WTC11 (cell line): ENCODE results near the gene COBLL1. TPM values are rescaled to one million over a fixed set of nuclear protein-coding genes. Genes with fewer than 3 reads are reported as not detected.

Source experiments
- ATAC-seq: fragments of 200-7000 bp; cut with Tn5 transposase; 2 replicates; pipeline ENCODE4 v1.10.0; 2021; ENCODE audit warnings: mild to moderate bottlenecking, moderate library complexity
- CTCF ChIA-PET: fragments of 300-600 bp; sonication (Branson Sonifier 250); formaldehyde crosslinking; loops from one replicate; lab custom pipeline; 2021; ENCODE audit warnings: antibody characterized with exemption; lab: Charles Lee
- POLR2A ChIA-PET: fragments of 350-600 bp; sonication (Branson Sonifier 250); formaldehyde crosslinking; loops from one replicate; lab custom pipeline; 2021; ENCODE audit warnings: antibody characterized with exemption; lab: Charles Lee
- DNase-seq: peaks from one replicate; pipeline ENCODE4 v3.0.0; 2021; ENCODE audit warnings: low spot score
- H3K27ac Mint-ChIP-seq: 2 replicates; pipeline ENCODE4 v1.8.0; 2021; ENCODE audit warnings: mixed read lengths
- H3K27me3 Mint-ChIP-seq: 2 replicates; pipeline ENCODE4 v1.8.0; 2021; ENCODE audit warnings: low read depth, mild to moderate bottlenecking, moderate library complexity, mixed read lengths
- H3K36me3 Mint-ChIP-seq: 2 replicates; pipeline ENCODE4 v1.8.0; 2021; ENCODE audit warnings: mixed read lengths
- H3K4me1 Mint-ChIP-seq: 2 replicates; pipeline ENCODE4 v1.8.0; 2022; ENCODE audit warnings: mixed read lengths
- H3K4me3 Mint-ChIP-seq: 2 replicates; pipeline ENCODE4 v1.8.0; 2021; ENCODE audit warnings: mild to moderate bottlenecking, moderate library complexity, mixed read lengths
- H3K9me3 Mint-ChIP-seq: 2 replicates; pipeline ENCODE4 v1.8.0; 2021; ENCODE audit warnings: mixed read lengths
- GABPB1 ChIP-seq: sonication (generic); formaldehyde crosslinking; IDR thresholded peaks from 2 replicates; pipeline ENCODE4 v1.8.1; 2023; ENCODE audit warnings: mild to moderate bottlenecking, missing genetic modification reagents
- HMGA2 ChIP-seq: fragments of 250-450 bp; sonication (Bioruptor Pico); IDR thresholded peaks from 2 replicates; pipeline ENCODE4 v1.4.0; 2021; ENCODE audit warnings: mild to moderate bottlenecking, moderate library complexity
- NFATC4 ChIP-seq: fragments of 250-450 bp; sonication (Bioruptor Pico); IDR thresholded peaks from 2 replicates; pipeline ENCODE4 v1.9.0; 2021; ENCODE audit warnings: mild to moderate bottlenecking
- NR2C2 ChIP-seq: sonication (generic); formaldehyde crosslinking; IDR thresholded peaks from 2 replicates; pipeline ENCODE4 v1.8.0; 2022; ENCODE audit warnings: mild to moderate bottlenecking, missing genetic modification reagents
- OVOL2 ChIP-seq: fragments of 250-450 bp; sonication (Bioruptor Pico); IDR thresholded peaks from 2 replicates; pipeline ENCODE4 v1.9.0; 2021; ENCODE audit warnings: mild to moderate bottlenecking, borderline replicate concordance
- SOX15 ChIP-seq: fragments of 250-450 bp; sonication (Bioruptor Pico); IDR thresholded peaks from 2 replicates; pipeline ENCODE4 v1.9.0; 2021; ENCODE audit warnings: mild to moderate bottlenecking
- TP53 ChIP-seq: sonication (generic); formaldehyde crosslinking; IDR thresholded peaks from 2 replicates; pipeline ENCODE4 v1.8.1; 2023; ENCODE audit warnings: mild to moderate bottlenecking, missing genetic modification reagents
- USF1 ChIP-seq: sonication (generic); formaldehyde crosslinking; IDR thresholded peaks from 2 replicates; pipeline ENCODE4 v1.8.0; 2022; ENCODE audit warnings: mild to moderate bottlenecking, missing genetic modification reagents
- ZNF138 ChIP-seq: sonication (generic); formaldehyde crosslinking; conservative IDR thresholded peaks from 2 replicates; pipeline ENCODE4 v1.8.1; 2022; ENCODE audit warnings: mild to moderate bottlenecking, moderate library complexity, missing genetic modification reagents
- ZNF263 ChIP-seq: sonication (generic); formaldehyde crosslinking; IDR thresholded peaks from 2 replicates; pipeline ENCODE4 v1.8.1; 2022; ENCODE audit warnings: low read depth, mild to moderate bottlenecking, moderate library complexity, missing genetic modification reagents
- ZNF532 ChIP-seq: fragments of 250-450 bp; sonication (Bioruptor Pico); IDR thresholded peaks from 2 replicates; pipeline ENCODE4 v1.9.0; 2021; ENCODE audit warnings: mild to moderate bottlenecking, borderline replicate concordance
- total RNA-seq: library from RNA; stranded (reverse); gene quantifications from 3 replicates; pipeline ENCODE4 v1.2.3, GENCODE V29; 2021
- TF ChIP-seq, protein P1 (sequence below): sonication (generic); formaldehyde crosslinking; IDR thresholded peaks from 2 replicates; pipeline ENCODE4 v1.8.1; 2023; ENCODE audit warnings: mild to moderate bottlenecking, missing genetic modification reagents, moderate library complexity
- TF ChIP-seq, protein P2 (sequence below): sonication (generic); formaldehyde crosslinking; IDR thresholded peaks from 2 replicates; pipeline ENCODE4 v1.8.1; 2022; ENCODE audit warnings: low read depth, mild to moderate bottlenecking, moderate library complexity, missing genetic modification reagents, borderline replicate concordance

The COBLL1 gene
- total RNA-seq, 1 experiment from 2014 or later, result 5.8 TPM

DNA sequence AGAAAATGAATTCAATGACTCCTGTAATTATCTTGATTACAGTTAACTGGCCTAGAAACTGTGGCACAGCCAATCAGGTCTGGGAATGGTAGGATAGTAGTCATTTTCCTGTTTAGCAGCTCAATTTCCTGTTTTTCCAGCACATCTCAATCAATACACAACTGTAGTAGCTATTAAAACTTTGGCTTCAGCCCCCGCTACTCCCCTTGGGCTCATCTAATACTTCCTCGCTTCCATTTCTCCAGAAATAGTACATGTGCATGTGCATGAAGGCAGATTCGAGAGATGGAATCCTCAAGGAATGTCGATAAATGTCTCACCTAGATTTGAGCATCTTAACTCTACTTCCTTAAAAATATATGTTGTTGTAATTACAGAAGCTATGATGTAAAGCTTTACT lies 9.7 kb downstream of the COBLL1 start:
- Mint-ChIP-seq H3K4me1 (peaks cover 5% of the 10 kb centered on the region; the same call in 1 of the 2 replicates), H3K4me3 (no peak overlapping the region), H3K27me3 (no peaks in the 10 kb centered on the region), H3K36me3 (no peaks in the 10 kb centered on the region), H3K9me3 (no peaks in the 10 kb centered on the region), H3K27ac (no peak overlapping the region)
- ChIA-PET CTCF (interaction anchor here (2.4 kb wide), 1 partner anchor 10 kb away, joined by 11 read pairs; the partner anchor contains the start of gene COBLL1), POLR2A (interaction anchor here (0.6 kb wide), 2 partner anchors 9 to 12 kb away, joined by 3 to 8 read pairs; no protein-coding TSS in a partner anchor)
- no peak for ATAC-seq
- no peak for DNase-seq
- no peak for TF ChIP-seq SOX15 (CRISPR knock-in tag)
- TF ChIP-seq OVOL2 (CRISPR knock-in tag), result no peak
- TF ChIP-seq, protein P1, sequence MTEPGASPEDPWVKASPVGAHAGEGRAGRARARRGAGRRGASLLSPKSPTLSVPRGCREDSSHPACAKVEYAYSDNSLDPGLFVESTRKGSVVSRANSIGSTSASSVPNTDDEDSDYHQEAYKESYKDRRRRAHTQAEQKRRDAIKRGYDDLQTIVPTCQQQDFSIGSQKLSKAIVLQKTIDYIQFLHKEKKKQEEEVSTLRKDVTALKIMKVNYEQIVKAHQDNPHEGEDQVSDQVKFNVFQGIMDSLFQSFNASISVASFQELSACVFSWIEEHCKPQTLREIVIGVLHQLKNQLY (CRISPR knock-in tag), result no peak
- no peak for TF ChIP-seq NFATC4 (CRISPR knock-in tag)
- no peak for TF ChIP-seq USF1 (CRISPR knock-in tag)

GRCh38 chr2:164831180-164831579 lies 10.4 kb downstream of the COBLL1 start:
- no peaks in the 10 kb centered on the region for H3K9me3 Mint-ChIP-seq
- no peaks in the 10 kb centered on the region for H3K27me3 Mint-ChIP-seq
- no peak overlapping the region for H3K4me3 Mint-ChIP-seq
- H3K27ac Mint-ChIP-seq, result 0 out of 2 replicates have a peak overlapping the region, but pooled peaks have one; percentile 41
- no peak for TF ChIP-seq ZNF138 (CRISPR knock-in tag)
- no peak for TF ChIP-seq NR2C2
- no peak for TF ChIP-seq TP53 (CRISPR knock-in tag)
- peak; percentile 99 for TF ChIP-seq HMGA2 (CRISPR knock-in tag)
- CTCF ChIA-PET, result interaction anchor here (2.4 kb wide), 1 partner anchor 11 kb away, joined by 11 read pairs; the partner anchor contains the start of gene COBLL1
- no peak for ATAC-seq
- POLR2A ChIA-PET, result interaction anchor here (0.6 kb wide), 1 partner anchor 9 kb away, joined by 3 read pairs; no protein-coding TSS in a partner anchor
- no peaks in the 10 kb centered on the region for H3K36me3 Mint-ChIP-seq
- no peak for DNase-seq
- peaks cover 4% of the 10 kb centered on the region; the same call in 1 of the 2 replicates for H3K4me1 Mint-ChIP-seq

- H3K4me3 Mint-ChIP-seq, result no peak overlapping the region
- CTCF ChIA-PET, result interaction anchor here (2.5 kb wide), 1 partner anchor 16 kb away, joined by 8 read pairs; the partner anchor contains the start of gene COBLL1
- TF ChIP-seq, protein P2, sequence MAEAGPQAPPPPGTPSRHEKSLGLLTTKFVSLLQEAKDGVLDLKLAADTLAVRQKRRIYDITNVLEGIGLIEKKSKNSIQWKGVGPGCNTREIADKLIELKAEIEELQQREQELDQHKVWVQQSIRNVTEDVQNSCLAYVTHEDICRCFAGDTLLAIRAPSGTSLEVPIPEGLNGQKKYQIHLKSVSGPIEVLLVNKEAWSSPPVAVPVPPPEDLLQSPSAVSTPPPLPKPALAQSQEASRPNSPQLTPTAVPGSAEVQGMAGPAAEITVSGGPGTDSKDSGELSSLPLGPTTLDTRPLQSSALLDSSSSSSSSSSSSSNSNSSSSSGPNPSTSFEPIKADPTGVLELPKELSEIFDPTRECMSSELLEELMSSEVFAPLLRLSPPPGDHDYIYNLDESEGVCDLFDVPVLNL (CRISPR knock-in tag), result no peak
- TF ChIP-seq GABPB1 (CRISPR knock-in tag), result peak; percentile 75; the same call in 1 of the 2 replicates
- H3K27ac Mint-ChIP-seq, result no peak overlapping the region
- peaks cover 2% of the 10 kb centered on the region; the same call in 1 of the 2 replicates for H3K4me1 Mint-ChIP-seq
- no peaks in the 10 kb centered on the region for H3K9me3 Mint-ChIP-seq
- no peaks in the 10 kb centered on the region for H3K36me3 Mint-ChIP-seq
- H3K27me3 Mint-ChIP-seq, result no peaks in the 10 kb centered on the region
- ATAC-seq (peak; percentile 58), DNase-seq (no peak)
- POLR2A ChIA-PET, result no interaction called here
Measured at GRCh38 chr2:164826293-164827243, 15.1 kb downstream of the COBLL1 start.

DNA sequence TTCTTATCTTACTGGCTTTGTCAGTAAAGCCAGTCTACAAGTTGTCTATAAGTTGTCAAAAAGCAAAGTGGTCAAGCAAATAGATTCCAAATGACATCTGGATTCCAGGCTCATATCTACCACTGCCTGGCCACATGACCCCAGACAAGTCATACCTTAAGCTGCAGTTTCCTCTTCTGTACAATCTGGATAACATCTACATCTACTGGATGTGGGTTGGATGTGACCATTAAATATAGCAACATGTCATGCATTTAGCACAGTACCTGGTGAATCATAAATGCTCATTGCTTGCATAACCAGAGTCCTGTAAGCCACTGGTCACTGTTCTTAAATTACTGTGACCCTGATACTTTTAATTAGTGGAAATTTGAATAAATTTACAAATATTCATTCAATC lies 16.8 kb downstream of the COBLL1 start:
- Mint-ChIP-seq H3K27ac (no peak overlapping the region), H3K9me3 (no peaks in the 10 kb centered on the region), H3K27me3 (no peaks in the 10 kb centered on the region), H3K4me3 (no peak overlapping the region), H3K4me1 (peaks cover 2% of the 10 kb centered on the region; the same call in 1 of the 2 replicates), H3K36me3 (no peaks in the 10 kb centered on the region)
- TF ChIP-seq ZNF263 (CRISPR knock-in tag) (no peak), USF1 (CRISPR knock-in tag) (no peak), ZNF532 (CRISPR knock-in tag) (no peak)
- CTCF ChIA-PET, result no interaction called here
- DNase-seq (no peak), ATAC-seq (no peak)
- POLR2A ChIA-PET, result no interaction called here
